Daoy (cell line): ENCODE measurements around the gene FLT4. TPM values are rescaled to one million over a fixed set of nuclear protein-coding genes. Genes with fewer than 3 reads are reported as not detected.

ENCODE experiments used
- DNase-seq: peaks from one replicate; pipeline ENCODE4 v3.0.0-alpha.2; 2015; ENCODE audit warnings: low read depth
- total RNA-seq: library from RNA; depleted of rRNA; stranded (reverse); fragments of >200 nt; shearing (Covaris generic); gene quantifications from 2 replicates; pipeline ENCODE4 v1.2.3, GENCODE V29; 2014

The FLT4 gene
- total RNA-seq, 1 experiment from 2014 or later, result 24.6 TPM

DNA sequence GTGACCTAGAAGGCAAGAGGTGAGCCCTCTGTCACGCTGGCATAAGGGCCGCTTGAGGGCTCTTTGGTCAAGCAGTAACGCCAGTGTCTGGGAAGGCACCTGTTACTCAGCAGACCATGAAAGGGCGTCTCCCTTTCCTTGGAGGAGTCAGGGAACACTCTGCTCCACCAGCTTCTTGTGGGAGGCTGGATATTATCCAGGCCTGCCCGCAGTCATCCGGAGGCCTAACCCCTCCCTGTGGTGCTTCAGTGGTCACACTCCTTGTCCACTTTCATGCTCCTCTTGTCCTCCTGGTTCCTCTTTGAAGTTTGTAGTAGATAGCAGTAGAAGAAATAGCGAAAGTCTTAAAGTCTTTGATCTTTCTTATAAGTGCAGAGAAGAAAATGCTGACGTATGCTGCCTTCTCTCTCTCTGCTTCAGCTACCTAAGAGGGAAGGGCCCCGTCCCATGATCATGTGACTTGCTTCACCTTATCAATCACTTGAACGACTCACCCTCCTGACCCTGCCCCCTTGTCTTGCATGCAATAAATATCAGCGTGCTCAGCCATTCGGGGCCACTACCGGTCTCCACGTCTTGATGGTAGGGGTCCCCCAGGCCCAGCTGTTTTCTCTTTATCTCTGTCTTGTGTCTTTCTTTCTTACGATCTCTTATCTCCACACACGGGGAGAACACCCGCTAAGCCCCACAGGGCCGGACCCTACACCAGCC is 41.4 kb downstream of the FLT4 start:
- no peak for DNase-seq

DNA sequence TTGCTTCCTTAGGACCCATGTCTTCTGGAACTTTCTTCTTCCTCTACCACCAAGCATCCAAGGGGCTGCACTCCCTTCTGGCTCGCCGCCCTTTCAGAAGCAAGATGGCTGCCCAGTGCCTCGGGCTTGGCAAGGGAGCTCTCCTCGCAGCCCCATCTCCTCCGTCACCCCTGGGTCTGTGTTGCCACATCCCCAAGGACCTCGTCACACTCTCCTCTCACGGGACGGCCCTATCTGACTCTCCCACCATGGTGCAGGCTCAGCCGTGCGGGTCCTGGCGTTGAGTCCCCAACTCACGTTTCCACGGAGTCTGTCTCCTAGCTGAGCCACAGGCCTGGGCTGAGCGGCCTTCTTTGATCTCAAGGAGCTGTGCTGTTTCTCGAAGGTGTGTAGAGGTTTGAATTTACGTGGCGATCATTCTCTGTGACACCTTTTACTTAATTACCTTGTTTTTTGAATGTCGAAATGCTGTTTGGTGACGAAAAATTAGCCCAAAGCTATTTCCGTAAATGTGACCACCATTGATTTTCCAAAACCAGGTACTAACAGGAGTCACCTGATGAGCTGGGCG is 43.1 kb downstream of the FLT4 start:
- no peak for DNase-seq

DNA sequence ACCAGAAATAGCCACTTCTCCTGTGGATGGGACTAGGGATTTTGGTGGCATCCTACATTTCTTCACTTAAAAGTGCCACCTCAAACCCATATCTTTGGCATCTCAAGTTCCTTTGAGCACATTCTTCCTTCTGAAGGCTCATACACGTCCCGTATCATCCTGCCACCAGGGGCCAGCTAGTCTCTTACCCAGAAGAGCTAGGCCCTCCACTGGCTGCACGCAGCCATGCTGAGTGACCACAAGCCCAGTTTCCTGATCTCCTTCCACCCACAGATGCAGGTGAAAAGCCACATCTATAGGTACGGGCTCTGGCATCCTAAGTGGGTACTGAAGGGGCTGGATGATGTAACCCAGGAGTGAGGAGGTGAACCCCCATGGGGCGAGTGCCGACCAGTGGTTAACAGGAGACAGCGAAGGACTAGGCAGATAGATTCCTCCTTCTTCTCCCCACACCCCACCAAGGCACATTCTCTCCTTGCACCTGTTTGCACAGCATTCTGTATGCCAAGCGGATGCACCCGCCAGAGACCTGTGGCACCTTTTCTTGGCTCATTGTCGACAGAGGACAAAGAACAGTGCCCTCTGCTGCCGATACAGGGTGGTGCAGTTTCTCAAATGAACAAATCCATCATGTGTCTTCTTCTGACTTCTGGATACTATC is 43.7 kb downstream of the FLT4 start:
- peak; percentile 64 for DNase-seq

DNA sequence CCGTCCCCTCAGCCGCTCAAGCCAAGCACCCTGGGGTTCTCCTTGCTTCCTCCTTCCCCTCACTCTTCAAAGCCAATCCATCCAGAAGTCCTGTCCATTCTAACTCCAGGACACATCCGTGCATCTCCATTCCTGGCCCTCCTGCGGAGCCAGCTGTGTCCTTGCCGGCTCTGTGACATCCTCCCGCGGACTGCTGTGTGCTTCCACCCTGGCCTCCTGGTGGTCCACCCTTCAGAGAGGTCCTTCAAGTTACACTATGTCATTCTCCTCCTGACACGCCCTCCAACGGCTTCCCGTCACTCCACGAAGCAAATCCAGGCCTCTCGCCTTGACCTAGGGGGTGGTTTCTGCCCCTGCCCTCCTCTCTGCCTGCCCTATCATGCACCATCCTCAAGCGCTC is 45.1 kb downstream of the FLT4 start:
- DNase-seq, result no peak

DNA sequence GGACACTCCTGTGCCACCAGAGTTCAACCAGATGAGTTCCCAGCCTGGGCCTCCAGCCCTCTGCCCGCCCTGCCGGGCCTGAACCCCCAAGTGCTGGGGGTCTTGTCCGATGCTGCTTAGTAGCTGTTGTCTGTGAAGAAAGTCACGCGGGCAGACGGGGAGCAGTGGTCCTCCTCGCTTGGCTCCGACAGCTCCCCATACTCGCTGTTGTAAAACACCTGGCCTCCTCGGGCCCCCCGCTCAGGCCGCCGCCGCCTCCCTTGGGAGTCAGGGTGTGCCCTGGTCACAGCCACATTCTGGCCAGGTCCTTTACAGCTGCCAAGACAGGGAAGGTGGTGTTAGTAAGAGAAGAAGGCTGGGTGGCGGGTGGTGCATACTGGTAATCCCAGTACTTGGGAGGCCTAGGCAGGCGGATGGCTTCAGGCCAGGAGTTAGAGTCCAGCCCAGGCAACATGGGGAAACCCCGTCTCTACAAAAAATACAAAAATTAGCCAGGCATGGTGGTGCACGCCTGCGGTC is 46.3 kb downstream of the FLT4 start:
- no peak for DNase-seq

DNA sequence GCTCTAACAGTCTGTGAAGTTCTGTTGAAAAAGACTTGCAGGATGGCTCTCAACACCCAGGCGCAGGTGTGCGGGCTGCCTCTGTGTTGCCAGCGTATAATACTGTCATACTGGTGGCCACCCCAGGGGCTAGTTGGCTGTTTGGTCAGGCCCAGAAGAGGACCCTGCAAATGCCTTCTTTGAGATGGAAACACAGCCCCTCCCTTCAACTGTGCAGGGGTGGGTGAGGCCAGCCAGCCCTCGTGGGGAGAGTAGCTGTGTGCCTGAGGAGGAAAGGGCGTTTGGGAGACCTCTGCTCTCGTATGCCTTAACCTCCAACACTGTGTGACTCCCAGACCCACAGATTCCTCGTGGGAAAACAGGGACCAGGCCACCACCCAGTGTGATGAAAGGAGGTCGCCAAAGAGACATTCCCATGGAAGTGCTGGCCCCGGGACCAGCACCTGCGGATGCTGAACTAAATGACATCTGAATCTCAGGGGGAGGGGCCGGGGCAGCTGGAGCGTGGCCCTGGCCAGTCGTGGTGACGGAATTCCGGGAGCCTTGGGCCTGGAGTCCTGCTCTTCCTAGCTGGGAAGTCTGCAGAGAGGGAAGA is 46.8 kb downstream of the FLT4 start:
- no peak for DNase-seq

DNA sequence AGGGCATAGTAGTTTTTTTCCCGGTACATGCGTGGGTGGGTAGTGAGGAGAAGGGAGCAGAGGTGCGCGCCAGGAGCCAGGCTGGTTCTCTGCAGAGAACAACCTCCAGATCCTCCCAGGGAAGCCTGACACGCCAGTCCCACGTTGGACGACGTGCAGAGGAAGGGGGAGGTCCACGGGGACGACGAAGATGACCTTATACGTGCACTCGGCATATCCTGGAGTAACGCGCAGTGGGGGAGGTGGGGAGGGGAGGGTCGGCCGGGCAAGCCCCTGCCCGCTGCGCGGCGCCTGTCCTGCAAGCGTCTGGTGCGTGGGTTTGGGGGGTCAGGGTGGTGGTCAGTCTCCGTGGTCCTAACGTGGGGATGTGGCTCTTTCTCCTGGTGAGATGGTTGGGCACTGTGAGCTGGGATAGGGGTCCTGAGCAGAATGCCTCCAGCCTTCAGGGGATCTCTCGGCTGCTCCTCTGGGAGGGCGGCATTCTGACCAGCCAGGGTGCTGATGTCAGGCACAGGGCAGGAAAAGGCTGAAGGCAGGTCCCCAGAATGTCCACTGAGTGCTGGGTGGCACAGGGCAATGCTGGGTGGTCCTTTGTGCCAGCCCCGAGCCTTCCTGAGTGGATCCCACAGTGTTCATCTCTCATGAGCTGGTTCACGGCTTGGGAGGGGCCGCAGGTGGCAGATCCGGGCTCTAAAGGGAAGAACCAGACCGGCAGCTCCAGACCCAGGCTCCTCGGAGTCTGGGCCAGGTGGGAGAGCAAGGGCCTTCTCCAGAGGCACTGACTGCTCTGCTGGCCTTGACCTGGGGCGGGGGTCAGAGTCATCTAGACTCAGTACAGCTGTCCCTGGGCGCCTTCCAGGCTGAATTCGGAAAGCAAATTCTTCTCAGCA is 47.6 kb downstream of the FLT4 start:
- DNase-seq, result peak; percentile 3

DNA sequence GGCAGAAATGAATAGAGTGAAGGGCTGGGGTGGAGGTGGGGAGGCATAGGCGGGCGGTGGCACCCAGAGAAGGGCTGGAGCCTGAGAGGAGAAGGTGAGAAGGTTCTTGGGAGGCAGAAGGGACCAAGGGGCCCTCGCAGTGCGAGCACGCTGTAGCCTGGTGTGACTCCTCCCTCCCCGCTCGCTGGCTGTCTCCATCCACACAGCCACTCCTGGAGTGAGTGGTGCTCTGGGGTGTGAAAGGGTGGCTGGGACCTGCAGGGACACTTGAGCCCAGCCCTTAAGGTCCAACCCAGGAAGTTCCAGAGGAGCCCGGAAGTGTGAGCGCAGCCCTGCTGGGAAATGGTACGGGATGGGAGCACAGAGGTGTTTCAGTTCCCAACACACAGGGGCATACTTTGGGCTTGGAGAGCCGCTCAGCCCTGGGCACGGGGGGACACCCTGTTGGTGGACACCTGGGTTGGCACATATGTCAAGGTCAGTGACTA is 48.8 kb downstream of the FLT4 start:
- DNase-seq, result no peak

DNA sequence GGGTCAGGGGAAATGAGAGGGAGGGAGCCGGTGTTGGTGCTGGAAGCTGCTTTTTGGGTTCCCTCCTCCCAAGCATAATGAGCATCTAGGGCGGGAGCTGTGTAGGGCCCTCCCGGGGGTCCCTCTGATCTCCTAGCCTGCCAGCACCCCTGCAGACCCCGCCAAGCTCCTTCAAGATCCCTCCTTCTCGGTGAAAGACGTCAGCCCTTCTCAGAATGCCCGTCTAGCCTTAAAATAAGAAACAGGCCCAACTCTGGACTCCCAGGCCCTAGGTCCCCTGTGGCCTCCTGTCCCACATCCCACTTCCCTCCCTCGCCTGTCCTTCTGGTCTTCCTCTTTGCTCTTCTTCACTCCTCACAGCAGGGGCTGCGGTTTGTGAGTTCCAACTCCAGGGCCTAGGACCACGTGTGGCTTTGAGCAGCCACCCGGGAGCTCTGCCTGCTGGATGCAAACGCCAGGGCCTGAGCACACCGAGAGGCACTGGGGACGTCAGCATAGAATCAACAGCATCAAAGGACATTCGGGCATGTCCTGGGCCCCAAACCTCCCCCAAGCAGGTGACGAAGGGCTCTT is 49.3 kb downstream of the FLT4 start:
- no peak for DNase-seq

DNA sequence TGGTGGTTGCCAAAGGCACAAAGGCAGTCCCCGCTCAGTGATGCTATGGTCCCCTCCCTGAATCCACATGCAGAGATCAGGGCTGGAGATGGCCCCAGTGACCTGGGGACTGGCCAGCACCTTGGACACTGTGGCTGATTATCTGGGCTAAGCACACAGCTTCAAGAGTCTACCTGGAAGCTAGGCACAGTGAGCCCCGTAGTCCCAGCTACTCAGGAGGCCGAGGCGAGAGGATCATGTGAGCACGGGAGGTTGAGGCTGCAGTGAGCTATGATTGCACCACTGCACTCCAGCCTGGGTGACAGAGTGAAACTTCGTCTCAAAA is 49.8 kb downstream of the FLT4 start:
- no peak for DNase-seq

DNA sequence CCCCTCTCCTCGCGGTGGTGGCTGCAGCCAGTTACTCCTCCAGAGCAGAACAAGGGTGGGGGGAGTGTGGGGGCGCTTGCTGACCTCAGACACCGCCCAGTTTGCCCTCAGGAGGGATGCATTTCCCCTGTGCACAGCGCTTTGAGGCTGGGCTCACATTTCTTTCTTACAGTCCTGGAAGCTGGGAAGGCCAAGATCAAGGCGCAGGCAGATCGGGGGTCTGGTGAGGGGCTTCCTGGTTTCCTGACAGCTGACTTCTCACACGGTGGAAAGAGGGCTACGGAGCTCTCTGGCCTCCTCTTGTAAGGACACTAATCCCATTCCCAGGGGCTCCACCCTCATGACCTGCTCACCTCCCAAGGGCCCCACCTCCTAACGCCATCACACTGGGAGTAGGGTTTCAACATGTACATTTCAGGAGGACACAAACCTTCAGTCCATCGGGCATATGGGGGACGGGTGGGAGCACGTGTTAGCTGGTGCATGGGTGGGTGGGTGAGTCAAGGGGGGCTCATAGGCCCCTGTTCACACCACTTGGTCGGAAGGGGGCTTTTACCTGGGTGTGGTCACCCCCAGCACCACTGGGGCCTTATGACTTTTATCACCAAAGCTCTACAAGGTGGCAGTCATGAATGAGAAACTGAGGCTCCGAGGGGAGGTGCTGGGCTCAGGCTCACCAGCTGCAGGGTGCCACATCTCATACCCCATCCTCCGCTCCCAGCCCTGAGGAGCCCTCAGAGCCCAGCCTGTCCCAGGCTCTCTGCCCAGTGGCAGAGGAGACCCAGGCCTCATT is 50.4 kb downstream of the FLT4 start:
- no peak for DNase-seq

DNA sequence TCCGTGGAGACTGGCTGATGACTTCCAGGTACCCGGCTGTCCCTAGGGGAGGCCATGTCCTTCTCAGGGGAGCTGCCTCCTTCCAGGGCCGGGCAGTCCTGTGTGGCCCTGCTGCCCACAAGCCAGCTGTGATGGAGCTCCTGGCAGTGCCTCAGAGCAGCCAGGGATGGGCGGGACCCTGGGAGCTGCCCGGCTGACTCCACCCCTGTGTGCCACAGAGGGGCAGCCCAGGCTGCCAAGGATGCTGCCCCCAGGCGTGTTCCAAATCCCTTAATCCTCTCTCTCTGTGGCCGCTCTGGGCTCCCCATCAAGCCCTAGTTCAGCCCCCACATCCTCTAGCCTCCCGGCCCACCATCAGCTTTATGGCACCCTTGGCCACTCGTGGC is 51.1 kb downstream of the FLT4 start:
- peak; percentile 10 for DNase-seq

DNA sequence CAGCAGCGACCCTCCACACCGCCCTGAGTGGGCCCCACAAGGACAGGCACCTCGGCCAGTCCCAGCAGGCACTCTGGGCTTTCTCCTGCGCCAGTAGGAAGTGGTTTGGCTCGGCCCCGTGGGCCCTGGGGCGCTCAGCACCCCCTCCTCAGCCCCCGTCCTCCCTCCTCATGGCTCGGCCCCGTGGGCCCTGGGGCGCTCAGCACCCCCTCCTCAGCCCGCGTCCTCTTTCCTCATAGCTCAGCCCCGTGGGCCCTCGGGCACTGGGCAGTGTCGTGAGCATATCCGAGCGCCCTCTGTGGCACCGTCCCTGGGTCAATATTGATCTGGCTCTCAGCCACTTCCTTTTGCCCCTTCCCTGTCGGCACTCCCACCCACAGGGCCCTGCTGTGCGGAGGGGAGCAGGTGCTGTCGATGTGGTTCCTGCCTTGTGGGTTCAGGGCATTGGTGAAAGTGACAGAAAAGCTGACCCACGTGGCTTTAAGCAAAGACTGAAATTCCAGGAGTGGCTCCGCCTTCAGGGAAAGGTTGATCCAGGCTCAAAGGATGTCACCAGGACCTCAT is 52.6 kb downstream of the FLT4 start:
- DNase-seq, result no peak

DNA sequence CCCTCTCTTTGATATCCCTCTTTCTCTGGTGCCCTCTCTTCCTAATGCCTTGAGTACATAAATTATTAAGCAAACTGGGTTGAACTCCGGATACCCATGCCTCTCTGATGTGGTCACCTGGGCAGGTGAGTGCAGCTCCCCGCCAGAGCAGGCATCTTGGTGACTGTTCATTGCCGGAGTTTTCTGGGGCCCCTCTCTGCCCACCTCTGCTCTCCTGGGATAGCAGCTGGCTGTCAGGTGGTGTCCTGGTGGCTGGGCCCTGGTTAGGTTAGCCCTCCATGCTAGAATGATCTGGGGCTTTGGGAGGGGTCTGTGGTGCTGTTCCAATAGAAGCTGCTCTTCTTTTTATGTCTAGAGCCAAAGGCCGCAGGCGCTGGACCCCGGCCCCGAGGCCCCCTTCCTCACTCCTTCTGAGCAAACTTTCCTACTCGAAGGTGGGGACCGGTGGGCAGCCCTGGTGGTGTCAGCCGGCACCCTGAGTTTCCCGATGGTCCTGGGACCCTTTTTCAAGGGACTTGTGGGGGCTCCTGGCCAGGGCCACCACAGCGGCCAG is 53.2 kb downstream of the FLT4 start:
- DNase-seq, result no peak

DNA sequence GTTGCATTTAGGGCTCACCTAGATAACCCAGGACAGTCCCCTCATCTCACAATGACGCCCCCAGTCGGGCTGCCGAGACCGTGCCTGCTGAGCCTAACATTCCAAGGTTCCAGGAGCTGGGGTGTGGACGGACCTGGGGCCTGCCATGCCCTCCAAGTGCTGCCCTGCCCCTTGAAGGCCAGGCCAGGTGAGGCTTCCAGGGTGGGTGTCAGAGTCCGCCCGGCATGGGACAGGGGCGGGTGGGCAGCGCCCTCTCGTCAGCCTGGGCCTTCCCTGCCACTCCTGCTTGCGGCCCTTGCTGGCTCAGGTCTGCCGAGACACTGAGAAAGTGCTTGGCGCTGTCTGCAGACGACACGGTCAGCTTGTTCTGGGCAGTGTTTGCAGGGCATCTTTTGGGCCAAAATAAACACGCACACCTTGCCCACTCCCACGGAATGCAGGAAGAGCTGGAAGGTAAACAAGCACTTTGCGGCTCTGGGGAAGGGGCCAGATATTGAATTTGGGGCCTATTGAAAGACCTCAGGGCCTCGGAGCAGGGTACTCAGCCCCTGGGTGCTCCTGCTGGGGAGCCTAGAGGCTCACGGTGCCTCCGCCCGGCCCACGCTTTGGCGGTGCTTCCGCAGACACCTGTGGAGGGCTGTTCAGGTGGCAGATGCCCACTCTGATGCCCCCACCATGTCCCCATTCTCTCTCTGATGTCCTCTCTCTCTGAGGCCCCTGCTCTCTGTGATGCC is 53.9 kb downstream of the FLT4 start:
- DNase-seq, result no peak

DNA sequence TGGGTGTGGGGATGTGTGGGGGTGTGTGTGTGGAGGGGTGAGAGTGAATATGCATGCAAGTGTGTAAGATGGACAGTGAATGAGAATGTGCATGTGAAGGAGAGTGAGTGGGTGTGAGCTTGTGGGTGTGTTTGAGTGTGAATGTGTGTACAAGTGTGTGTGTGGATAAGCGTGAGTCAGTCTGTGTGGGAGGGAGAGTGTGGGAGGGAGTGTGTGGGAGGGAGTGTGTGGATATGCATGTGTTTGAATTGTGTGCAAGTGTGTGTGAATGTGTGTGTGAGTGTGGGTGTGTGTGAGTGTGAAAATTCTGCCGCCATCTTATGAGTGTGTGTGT is 54.4 kb downstream of the FLT4 start:
- no peak for DNase-seq

DNA sequence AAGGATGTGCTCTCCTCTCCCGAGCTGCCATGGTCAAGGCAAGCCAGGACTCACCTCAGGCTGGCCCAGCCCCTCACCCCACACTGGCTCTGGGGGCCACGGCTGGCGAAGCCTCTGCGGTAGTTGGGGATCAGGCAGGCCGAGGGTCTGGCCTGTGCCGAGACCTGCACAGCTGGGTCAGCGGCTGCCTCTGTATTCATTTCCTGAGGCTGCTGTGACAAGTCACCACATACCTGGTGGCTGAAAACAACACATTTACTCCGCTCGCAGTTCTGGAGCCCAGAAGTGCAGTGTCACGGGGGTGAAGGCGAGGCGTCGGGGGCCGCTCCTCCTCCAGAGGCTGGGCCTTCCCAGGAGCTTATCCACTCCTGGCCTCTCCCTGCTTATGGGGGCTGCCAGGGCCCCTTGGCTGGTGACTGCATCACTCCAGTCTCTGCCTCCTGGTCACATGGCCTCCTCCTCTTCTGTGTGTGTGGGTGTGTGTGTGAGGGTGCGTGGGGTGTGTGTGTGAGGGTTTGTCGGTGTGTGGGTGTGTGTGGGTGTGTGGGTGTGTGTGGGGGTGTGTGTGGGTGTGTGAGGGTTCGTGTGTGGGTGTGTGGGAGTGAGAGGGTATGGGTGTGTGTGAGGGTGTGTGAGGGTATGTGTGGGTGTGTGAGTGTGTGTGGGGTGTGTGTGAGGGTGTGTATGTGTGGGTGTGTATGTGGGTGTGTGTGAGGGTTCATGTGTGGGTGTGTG is 54.9 kb downstream of the FLT4 start:
- DNase-seq, result peak; percentile 13

DNA sequence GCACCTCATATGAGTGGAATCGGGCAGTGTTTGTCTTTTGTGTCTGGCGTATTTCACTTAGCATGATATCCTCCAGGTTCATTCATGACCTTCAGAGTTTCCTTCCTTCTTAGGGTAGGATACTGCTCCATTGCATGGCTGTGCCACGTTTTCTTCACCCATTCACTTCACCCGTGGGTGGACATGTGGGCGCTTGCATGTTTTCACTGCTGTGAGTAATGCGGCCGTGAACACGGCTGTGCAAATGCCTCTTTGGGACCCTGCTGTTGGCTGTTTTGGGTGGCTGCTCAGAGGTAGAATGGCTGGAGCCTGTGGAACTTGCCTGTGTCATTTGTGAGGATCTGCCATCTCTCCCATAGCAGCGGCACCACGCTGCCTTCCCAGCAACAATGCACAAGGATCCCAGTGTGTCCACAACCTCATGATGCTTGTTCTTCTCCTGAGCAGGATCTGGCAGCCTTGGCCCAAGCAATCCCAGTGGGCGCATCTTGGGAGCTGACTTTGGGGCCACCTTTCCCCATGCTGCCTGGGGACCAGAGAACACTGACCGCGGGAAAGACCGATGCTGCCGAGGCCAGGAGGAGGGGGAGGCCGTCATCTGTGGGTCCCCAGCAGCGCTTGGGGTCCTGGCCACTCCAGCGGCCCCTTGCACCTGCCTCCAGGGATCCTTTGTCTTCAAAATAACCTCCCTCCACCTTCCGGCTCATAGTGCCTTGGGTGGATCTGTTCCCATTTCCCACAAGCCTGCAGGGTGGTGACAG is 55.8 kb downstream of the FLT4 start:
- no peak for DNase-seq
